Measurements from ENCODE around the gene TEAD2. TPM values are rescaled to one million over a fixed set of nuclear protein-coding genes. Genes with fewer than 3 reads are reported as not detected.

TEAD2 gene
- total RNA-seq, 4 donors from 2014 or later = 1.2 to 28.1 (median 7.9) TPM

- Histone ChIP-seq H3K4me1 (no peaks in the 10 kb centered on the region), H3K36me3 (peaks cover 0 to 33% (median 0%) of the 10 kb centered on the region in 3 donors), H3K9me3 (no peaks in the 10 kb centered on the region), H3K27me3 (no peaks in the 10 kb centered on the region), H3K27ac (peak overlapping the region in 1 of 4 donors; percentile 21), H3K4me3 (no peak overlapping the region)
- no peak for TF ChIP-seq CTCF (IDR thresholded peaks at IDR 0.05)
- TF ChIP-seq POLR2A (IDR thresholded peaks at IDR 0.05) = no peak
- DNase-seq = no peak
These were observed 13.7 kb downstream of the TEAD2 start for GRCh38 chr19:49348305-49349189.

GRCh38 chr19:49347835-49348234, 14.4 kb downstream of the TEAD2 start:
- Histone ChIP-seq H3K27me3 (no peaks in the 10 kb centered on the region), H3K4me3 (no peak overlapping the region), H3K4me1 (no peaks in the 10 kb centered on the region), H3K27ac (peak overlapping the region in 1 of 4 donors; percentile 21), H3K36me3 (peaks cover 0 to 33% (median 0%) of the 10 kb centered on the region in 3 donors), H3K9me3 (no peaks in the 10 kb centered on the region)
- TF ChIP-seq POLR2A (IDR thresholded peaks at IDR 0.05) (no peak), CTCF (IDR thresholded peaks at IDR 0.05) (no peak)
- DNase-seq = no peak

GRCh38 chr19:49347191-49347590, 15.0 kb downstream of the TEAD2 start:
- Histone ChIP-seq H3K27me3 (no peaks in the 10 kb centered on the region), H3K36me3 (peaks cover 0 to 33% (median 0%) of the 10 kb centered on the region in 3 donors), H3K27ac (no peak overlapping the region), H3K4me1 (no peaks in the 10 kb centered on the region), H3K4me3 (no peak overlapping the region), H3K9me3 (no peaks in the 10 kb centered on the region)
- no peak for DNase-seq
- TF ChIP-seq CTCF (IDR thresholded peaks at IDR 0.05) = no peak
- TF ChIP-seq POLR2A (IDR thresholded peaks at IDR 0.05) = no peak

- TF ChIP-seq CTCF (IDR thresholded peaks at IDR 0.05) (no peak), POLR2A (IDR thresholded peaks at IDR 0.05) (no peak)
- DNase-seq = peak in 1 of 3 donors; percentile 21
- H3K4me3 ChIP-seq = no peak overlapping the region
- H3K4me1 ChIP-seq = peaks cover 0 to 16% (median 6%) of the 10 kb centered on the region in 4 donors
- peaks cover 0 to 28% (median 0%) of the 10 kb centered on the region in 3 donors for H3K36me3 ChIP-seq
- no peak overlapping the region for H3K27ac ChIP-seq
- no peaks in the 10 kb centered on the region for H3K9me3 ChIP-seq
- no peaks in the 10 kb centered on the region for H3K27me3 ChIP-seq
These were observed 17.5 kb downstream of the TEAD2 start for GRCh38 chr19:49344505-49345423.

- TF ChIP-seq CTCF (IDR thresholded peaks at IDR 0.05) (no peak), POLR2A (IDR thresholded peaks at IDR 0.05) (no peak)
- Histone ChIP-seq H3K27me3 (no peaks in the 10 kb centered on the region), H3K9me3 (no peaks in the 10 kb centered on the region), H3K4me3 (no peak overlapping the region), H3K36me3 (peaks cover 0 to 16% (median 0%) of the 10 kb centered on the region in 3 donors), H3K4me1 (peaks cover 0 to 29% (median 18%) of the 10 kb centered on the region in 4 donors), H3K27ac (no peak overlapping the region)
- DNase-seq = peak in 2 of 3 donors; percentile 21 to 39
These were observed 19.1 kb downstream of the TEAD2 start for GRCh38 chr19:49343123-49343522.

Measured in Peyer's patch (tissue), 4 donors.